Neural cell (in vitro differentiated cells): ENCODE data around the gene CD300LF.

ENCODE experiments used
- CTCF ChIP-seq: fragments of 450-650 bp; IDR thresholded peaks from 2 replicates; pipeline ENCODE4 v1.5.1; 2014; ENCODE audit warnings: antibody characterized with exemption, mild to moderate bottlenecking, moderate library complexity; ENCODE audit not compliant: poor library complexity, severe bottlenecking
- EZH2 ChIP-seq: fragments of 200-600, 300-800 bp; shearing (Covaris generic), sonication (generic); IDR thresholded peaks from 2 replicates; pipeline ENCODE4 v1.6.1; 2014; ENCODE audit warnings: antibody characterized with exemption, low read length, borderline replicate concordance, mild to moderate bottlenecking; ENCODE audit not compliant: insufficient read depth, poor library complexity, severe bottlenecking
- MXI1 ChIP-seq: fragments of 450-650 bp; conservative IDR thresholded peaks from 2 replicates; pipeline ENCODE4 v1.6.1; 2014; ENCODE audit warnings: antibody characterized with exemption, mild to moderate bottlenecking; ENCODE audit not compliant: poor library complexity, severe bottlenecking
- POLR2AphosphoS5 ChIP-seq: IDR thresholded peaks from 2 replicates; pipeline ENCODE4 v1.6.1; 2012
- REST ChIP-seq: IDR thresholded peaks from 2 replicates; pipeline ENCODE4 v1.6.1; 2012; ENCODE audit warnings: borderline replicate concordance
- SMC3 ChIP-seq: fragments of 450-650 bp; conservative IDR thresholded peaks from 2 replicates; pipeline ENCODE4 v1.6.1; 2014; ENCODE audit warnings: antibody characterized with exemption, mild to moderate bottlenecking, moderate library complexity; ENCODE audit not compliant: poor library complexity
- TAF1 ChIP-seq: IDR thresholded peaks from 2 replicates; pipeline ENCODE4 v1.6.1; 2012; ENCODE audit warnings: low read depth

GRCh38 chr17:74743755-74744154, 31.0 kb upstream of the CD300LF start:
- no peak for TF ChIP-seq POLR2AphosphoS5
- no peak for TF ChIP-seq CTCF
- TF ChIP-seq TAF1 = no peak
- TF ChIP-seq MXI1 = no peak
- TF ChIP-seq EZH2 = no peak
- no peak for TF ChIP-seq SMC3
- no peak for TF ChIP-seq REST
